GM12872 (cell line): ENCODE results near the gene PBX4.

Experiments used
- TF ChIP-seq, protein P1 (sequence below): IDR thresholded peaks from 3 replicates; pipeline ENCODE4 v1.5.1; 2011; ENCODE audit warnings: low read depth, mild to moderate bottlenecking, low read length, moderate library complexity; ENCODE audit not compliant: insufficient read depth

Gene PBX4

DNA sequence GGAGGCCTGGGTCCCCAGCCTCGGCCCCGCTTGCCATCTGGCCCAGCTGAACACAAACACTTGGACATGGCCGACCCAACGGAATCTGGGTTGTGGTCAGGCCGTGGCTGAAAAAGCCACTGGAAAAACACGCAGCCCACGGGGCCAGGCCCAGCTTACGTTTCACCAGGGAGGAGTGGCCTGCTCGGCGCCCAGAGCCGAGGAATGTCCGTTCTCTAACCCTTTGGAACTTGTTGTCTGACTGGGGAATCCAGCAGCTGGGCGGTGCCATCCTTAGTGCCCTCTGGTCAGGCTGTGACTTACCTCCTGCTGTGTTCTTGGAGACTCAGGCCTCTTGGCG lies 66.7 kb downstream of the PBX4 start:
- TF ChIP-seq, protein P1, sequence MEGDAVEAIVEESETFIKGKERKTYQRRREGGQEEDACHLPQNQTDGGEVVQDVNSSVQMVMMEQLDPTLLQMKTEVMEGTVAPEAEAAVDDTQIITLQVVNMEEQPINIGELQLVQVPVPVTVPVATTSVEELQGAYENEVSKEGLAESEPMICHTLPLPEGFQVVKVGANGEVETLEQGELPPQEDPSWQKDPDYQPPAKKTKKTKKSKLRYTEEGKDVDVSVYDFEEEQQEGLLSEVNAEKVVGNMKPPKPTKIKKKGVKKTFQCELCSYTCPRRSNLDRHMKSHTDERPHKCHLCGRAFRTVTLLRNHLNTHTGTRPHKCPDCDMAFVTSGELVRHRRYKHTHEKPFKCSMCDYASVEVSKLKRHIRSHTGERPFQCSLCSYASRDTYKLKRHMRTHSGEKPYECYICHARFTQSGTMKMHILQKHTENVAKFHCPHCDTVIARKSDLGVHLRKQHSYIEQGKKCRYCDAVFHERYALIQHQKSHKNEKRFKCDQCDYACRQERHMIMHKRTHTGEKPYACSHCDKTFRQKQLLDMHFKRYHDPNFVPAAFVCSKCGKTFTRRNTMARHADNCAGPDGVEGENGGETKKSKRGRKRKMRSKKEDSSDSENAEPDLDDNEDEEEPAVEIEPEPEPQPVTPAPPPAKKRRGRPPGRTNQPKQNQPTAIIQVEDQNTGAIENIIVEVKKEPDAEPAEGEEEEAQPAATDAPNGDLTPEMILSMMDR = no peak

DNA sequence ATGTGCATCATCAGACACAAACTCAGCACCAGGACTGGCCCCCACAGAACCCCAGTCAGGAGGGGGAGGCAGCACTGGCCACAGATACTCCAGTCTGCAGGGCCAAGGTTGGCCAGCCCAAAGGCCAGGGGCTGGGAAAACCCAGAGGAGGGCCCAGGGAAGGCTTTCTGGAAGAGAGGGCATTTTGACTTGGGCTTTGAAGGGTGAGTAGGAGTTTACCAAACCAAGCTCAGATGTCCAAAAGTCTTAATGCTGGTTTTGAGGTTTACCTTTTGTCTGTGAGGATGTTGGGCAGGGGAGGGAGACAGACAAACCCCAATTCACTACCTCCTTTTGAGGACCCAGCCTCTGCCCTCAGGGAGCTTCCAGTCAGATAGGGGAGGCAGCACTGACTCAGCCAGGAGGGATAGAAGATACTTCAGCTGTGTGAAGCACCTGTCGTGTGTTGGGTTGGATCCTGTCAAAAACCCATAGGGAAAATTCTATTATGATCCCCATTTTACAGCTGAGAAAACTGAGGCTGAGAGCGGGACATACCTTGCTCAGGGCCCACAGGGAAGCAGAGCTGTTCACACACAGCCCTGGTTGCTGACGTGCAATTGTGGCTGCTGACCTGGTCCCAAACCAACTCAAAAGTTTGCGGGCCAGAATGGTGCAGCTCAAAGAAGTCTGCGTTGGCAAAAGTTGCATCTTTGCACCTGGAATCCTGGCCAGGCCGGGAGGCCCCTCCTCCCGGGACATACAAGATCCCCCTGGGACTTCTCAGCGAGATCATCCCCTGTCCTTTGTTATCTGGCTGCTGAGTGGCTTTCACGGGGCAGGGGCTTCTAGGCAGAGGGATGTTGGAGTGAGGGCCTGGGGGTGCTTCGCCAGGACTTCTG lies 67.3 kb downstream of the PBX4 start:
- TF ChIP-seq, protein P1 = no peak

DNA sequence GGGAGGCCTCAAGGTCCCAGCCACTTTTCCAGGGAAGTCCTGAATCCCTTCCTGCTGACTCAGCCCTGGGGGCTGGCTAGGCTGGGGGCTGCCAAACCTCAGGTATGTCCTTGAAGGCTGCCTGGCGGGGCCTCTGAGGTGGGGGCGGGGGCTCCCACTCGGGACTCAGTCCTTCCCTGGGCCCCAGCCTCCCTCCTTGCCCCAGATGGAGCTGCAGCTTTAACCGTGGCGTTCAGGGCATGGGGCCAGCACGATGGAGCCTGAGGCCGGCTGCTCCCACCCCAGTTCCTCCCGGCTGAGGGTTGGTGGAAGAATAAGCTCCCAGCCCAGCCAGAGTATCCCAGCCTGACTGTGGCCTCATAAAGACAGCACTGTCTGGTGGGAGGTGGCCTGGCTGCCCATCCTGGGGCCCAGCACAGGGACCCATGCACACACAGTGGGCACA lies 68.0 kb downstream of the PBX4 start:
- TF ChIP-seq, protein P1 = no peak

DNA sequence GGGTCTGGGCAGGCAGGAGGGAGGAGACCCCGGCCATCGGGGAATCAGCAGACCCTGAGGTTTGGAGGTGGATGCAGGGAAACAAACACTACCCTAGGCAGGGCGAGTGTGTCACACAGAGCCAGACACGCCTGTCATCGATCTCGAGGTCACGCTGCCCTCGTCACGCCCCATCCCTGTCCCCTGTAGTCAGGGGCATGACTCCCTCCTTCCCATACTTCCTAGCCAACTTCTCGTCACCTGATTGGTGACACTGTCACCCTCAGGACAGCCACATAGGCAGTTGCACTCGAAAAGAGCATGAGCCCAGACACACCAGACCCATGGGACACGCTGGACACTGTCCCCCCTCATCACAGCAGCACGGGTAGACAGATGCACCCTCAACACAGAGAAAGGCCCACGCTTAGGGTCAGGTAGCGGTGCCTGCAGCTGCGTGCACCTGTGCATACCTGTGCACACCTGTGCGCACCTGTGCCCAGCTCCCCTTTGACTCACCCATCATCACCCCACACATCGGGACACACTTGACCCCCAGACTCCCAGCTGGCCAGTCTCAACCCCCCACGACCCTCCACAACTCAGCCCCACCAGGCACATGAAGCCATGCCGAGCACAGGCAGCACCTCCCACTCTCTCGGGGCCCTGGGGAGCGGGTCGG lies 68.6 kb downstream of the PBX4 start:
- TF ChIP-seq, protein P1 = no peak

DNA sequence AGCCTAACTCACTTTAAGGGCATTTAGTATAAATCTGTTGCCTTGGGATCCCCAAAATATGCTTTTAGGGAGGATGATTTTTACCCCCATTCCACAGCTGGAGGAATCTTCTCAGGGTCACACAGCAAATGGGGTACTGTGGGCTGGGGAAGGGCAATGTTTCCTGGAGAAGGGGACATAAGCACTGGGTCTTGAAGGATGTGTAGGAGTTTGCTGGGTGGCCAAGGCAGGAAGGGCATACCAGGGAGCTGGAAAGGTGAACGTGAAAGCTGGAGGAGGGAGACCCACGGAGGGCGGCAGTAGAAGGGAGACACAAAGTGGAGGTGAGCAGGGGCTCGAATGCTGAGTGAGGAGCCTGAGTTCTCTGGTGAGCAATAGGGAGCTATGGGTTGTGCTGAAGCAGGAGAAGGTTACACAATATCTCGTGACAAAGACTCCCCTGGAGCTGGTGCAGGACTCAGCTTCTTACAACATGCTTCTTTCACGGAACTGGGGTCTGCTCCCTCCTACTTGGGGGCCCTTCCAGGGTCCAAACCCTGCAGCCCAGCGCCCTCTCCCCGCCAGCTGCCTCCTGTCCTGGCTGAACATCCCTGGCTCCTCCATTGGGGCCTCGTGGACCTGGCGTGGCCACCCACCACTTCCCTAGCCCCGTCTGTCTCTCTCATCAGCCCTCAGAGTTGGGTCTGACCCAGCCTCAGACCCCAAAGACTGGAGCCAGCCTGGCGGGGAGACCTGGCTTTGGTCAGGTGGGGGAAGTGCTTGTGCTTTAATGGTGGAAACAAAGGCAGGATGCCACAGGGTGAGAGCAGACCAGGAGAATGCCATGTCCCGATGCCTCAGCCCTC lies 69.3 kb downstream of the PBX4 start:
- TF ChIP-seq, protein P1 = no peak

DNA sequence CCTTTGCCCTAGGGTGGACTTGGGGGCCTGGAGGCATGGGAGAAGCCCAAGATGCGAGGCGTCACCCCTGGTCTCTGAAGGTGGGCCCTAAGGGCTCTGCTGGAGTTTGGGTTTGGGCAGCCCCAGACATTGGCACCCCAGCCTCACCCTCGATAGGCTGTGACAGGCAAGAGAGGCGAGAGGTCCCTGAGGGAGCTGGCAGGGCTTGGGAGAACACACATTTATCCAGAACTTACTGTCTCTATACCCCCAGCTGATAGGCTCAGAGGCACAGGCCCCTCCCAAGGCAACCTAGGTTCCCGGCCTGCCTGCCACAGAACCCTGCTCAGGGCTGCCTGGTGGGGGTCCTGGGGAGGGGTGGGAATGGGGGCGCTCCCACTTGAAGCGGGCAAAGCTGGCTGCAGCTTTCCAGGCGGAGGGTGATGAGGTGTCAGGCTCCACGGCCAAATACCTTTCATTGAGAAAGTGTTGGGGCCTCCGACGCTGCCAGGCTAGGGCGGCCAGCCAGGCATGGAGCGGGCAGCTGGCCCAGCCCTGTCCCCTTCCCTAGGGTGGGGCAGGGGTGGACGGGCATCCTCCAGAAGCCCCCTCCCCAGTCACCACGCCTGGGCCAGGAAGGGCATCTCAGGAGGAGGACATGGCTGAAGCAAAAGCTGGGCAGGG lies 70.7 kb downstream of the PBX4 start:
- TF ChIP-seq, protein P1 = no peak

DNA sequence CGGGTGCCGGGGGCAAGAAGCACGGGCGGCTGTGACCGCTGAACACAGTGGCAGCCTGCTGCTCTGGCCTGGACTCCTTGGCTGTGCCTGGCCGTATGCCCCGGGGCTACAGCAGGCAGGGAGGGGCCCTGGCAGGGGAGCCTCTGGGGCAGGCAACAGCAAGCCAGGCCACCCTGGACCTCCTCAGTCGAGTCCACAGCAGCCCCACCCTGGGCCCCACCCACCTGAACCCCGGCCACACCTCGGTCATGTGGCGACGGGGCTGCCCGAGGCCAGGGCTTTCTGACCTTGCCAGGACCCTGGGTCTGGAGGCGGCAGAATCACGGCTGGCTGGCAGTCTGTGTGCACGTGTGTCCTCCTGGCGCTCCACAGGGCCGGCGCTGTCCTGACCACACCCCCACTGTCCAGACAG lies 71.7 kb downstream of the PBX4 start:
- TF ChIP-seq, protein P1 = no peak
